K562 (cell line): Measurements from ENCODE around the gene ITPRIPL2.

Experiments
- EP300 ChIP-seq: IDR thresholded peaks from 2 replicates; pipeline ENCODE4 v1.6.1; 2012; ENCODE audit warnings: low read length, improper control_type of control experiment
- EZH2 ChIP-seq: IDR thresholded peaks from 2 replicates; pipeline ENCODE4 v1.6.1; 2012; ENCODE audit warnings: low read depth, mild to moderate bottlenecking, inconsistent platforms, low read length, borderline replicate concordance
- FOXJ3 ChIP-seq: sonication (generic); formaldehyde crosslinking; IDR thresholded peaks from 2 replicates; pipeline ENCODE4 v1.4.0; 2020; ENCODE audit warnings: mild to moderate bottlenecking, missing genetic modification reagents
- MYC ChIP-seq, 2 experiments: fragments of 250-450 bp in 1 of 2; sonication (Bioruptor Pico) in 1 of 2; IDR thresholded peaks; 2 replicates each; pipeline versions ENCODE4 v1.5.1 to v1.6.1; 2012 to 2021; ENCODE audit warnings: low read depth in 2 of 2, borderline replicate concordance in 1 of 2, improper control_type of control experiment in 1 of 2, low read length in 1 of 2, mild to moderate bottlenecking in 1 of 2, moderate library complexity in 1 of 2
- RREB1 ChIP-seq: fragments of 250-450 bp; sonication (Bioruptor Pico); IDR thresholded peaks from 2 replicates; pipeline ENCODE4 v1.4.0; 2020
- ZNF764 ChIP-seq: fragments of 250-450 bp; sonication (Bioruptor Pico); IDR thresholded peaks from 2 replicates; pipeline ENCODE4 v1.4.0; 2020; ENCODE audit warnings: low read depth, mild to moderate bottlenecking, moderate library complexity
- TF ChIP-seq, protein P1 (sequence below), 2 experiments: fragments of 450-650 bp; conservative IDR thresholded peaks; 2 replicates each; pipeline ENCODE4 v1.6.1; 2017; ENCODE audit warnings: mild to moderate bottlenecking in 2 of 2, moderate library complexity in 2 of 2

- TF ChIP-seq ZNF764 (no peak), MYC (IDR thresholded peaks at IDR 0.05; ENCODE audit: low read depth, low read length) (no peak), MYC (CRISPR knock-in tag; IDR thresholded peaks at IDR 0.05; ENCODE audit: borderline replicate concordance, low read depth) (no peak), RREB1 (no peak), FOXJ3 (CRISPR knock-in tag) (no peak), EP300 (no peak), EZH2 (no peak)
- TF ChIP-seq, protein P1, sequence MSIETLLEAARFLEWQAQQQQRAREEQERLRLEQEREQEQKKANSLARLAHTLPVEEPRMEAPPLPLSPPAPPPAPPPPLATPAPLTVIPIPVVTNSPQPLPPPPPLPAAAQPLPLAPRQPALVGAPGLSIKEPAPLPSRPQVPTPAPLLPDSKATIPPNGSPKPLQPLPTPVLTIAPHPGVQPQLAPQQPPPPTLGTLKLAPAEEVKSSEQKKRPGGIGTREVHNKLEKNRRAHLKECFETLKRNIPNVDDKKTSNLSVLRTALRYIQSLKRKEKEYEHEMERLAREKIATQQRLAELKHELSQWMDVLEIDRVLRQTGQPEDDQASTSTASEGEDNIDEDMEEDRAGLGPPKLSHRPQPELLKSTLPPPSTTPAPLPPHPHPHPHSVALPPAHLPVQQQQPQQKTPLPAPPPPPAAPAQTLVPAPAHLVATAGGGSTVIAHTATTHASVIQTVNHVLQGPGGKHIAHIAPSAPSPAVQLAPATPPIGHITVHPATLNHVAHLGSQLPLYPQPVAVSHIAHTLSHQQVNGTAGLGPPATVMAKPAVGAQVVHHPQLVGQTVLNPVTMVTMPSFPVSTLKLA (conservative IDR thresholded peaks at IDR 0.05): no peak
These were observed 3.1 kb downstream of the ITPRIPL2 start for GRCh38 chr16:19116711-19117449.
